GM15510 (cell line): ENCODE results near the gene AFDN.

ENCODE experiments used
- POLR2A ChIP-seq: IDR thresholded peaks from 3 replicates; pipeline ENCODE4 v1.6.1; 2011; ENCODE audit warnings: borderline replicate concordance; ENCODE audit not compliant: insufficient read length; ENCODE audit errors: extremely low read depth

The AFDN gene

DNA sequence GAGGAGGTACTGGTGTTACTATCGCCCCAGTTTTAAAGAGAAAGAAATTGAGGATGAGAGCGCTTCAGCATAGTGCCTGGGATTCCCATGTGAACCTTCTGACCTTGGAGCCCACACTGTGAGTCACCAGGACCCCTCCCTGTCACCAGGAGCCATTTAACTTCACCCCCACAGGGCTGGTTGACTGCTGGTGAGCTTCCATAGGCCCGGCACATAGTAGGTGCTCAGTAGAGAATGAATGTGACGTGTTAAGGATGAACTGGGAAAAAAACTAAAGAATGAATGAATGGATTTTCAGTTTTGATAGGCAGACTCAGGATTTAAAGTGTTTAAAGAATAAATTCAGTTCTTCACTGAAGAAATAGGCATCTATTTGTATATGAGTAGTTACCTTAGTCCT, 117.4 kb downstream of the AFDN start:
- no peak for TF ChIP-seq POLR2A

DNA sequence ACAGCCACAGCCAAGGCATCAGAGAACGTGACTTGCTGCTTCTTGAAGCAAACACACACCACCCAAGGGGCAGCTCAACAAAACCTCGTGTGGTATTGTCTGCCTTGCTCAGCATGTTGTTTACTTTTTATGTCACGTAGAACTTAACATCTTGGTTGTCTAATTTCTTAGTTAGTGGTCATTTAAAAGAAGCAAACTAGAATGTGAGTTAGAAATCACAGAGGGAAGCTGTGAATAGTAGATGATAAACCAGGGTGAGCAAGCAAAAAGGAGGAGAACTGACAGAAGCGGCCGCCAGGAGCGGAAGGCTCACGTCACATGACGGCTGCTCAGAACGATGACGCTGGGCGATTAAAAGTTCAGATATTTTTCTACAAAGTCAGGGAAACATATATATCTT, 119.3 kb downstream of the AFDN start:
- no peak for TF ChIP-seq POLR2A

DNA sequence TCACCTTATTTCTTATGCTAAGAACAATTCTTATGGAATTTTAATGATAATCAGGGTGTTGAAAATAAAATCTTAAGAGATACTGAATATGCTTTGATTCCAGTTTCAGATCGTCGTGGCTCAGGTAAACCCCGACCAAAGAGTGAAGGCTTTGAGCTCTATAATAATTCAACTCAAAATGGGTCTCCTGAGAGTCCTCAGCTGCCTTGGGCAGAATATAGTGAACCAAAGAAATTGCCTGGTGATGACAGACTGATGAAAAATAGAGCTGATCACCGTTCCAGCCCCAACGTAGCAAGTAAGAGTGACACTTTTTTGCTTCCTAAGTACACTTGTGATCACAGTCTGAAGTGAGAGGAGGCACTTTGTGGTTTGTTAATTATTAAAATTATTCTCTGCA, 119.9 kb downstream of the AFDN start:
- TF ChIP-seq POLR2A: no peak

DNA sequence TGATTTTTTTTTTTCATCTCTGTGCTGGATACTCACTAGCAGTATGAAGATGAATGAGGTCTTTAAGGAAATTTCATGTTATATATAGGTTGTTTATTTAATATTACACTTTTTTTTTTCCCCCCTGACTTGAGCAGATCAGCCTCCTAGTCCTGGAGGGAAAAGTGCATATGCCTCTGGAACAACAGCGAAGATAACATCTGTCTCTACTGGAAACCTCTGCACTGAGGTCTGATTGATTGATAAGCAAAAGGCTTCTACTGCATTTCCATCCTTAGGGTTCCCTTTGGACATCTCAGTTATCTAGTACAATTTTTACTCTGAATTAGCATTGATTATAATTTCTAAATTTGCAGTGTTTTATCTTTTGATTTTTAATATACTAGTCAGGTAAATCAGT, 121.0 kb downstream of the AFDN start:
- no peak for TF ChIP-seq POLR2A

DNA sequence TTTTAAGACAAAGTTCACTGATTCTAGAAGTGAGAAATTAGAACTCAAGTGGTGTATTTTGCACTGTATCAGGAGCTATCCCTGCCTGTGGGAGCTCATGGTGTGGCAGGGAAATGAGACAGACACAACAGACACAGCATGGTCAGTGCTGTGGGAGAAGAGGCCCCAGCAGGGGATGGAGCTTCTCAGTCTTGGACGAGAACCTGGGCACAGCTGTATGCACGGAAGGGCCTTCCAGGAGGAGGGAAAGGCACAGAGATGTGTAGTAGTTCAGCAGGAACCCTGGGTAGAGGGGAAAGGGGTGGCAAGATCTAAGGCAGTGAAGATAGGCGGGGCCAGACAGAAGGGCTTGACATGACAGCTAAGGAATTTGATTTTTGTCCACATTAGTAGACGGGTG, 122.0 kb downstream of the AFDN start:
- no peak for TF ChIP-seq POLR2A

DNA sequence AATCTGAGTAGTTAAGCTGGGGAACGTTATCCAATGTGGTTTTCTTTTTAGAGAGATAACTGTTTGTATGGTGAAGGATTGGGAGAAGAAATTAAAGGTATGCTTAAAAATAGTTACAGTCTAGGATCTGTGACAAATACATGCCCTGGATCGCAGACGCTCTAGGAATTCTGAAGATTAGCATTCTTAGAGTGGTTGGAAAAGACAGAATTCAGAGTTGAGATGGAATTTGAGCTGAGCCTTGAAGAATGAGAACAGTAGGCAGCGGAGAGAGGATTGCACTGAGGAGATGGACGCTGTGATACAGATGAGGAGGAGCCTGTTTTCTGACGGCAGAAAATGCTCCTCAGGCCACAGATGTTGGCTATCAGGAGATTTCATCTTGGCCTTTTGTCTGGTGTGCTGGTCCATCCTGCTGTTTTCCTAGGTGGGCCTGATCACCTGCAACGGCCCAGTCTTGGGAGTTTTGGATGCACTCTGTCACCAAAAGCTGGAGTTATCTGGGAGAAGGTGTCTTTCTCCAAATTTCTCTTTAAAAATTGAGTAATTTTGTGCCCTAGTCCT, 122.5 kb downstream of the AFDN start:
- TF ChIP-seq POLR2A: no peak

DNA sequence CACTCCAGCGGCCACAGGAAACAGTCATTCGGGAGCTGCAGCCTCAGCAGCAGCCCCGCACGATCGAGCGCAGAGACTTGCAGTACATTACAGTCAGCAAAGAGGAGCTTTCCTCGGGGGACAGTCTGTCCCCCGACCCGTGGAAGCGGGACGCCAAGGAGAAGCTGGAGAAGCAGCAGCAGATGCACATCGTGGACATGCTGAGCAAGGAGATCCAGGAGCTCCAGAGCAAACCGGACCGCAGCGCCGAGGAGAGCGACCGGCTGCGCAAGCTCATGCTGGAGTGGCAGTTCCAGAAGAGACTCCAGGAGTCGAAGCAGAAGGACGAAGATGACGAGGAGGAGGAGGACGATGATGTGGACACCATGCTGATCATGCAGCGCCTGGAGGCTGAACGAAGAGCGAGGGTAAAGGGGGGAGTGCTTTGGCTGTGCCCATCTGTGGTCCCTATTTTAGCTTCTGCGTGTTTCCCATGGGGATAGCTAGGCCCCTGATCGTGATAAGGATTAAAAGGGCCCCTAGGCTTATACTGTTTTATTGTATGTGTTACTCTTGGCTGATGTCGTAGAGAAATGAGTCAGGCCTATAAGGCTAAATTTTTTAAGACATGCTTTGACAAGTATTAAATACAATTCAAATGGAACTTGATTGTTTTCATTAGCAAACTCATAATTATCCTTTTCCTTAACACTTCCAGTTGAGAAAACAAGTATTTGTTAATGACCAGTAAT, 125.2 kb downstream of the AFDN start:
- TF ChIP-seq POLR2A: no peak

DNA sequence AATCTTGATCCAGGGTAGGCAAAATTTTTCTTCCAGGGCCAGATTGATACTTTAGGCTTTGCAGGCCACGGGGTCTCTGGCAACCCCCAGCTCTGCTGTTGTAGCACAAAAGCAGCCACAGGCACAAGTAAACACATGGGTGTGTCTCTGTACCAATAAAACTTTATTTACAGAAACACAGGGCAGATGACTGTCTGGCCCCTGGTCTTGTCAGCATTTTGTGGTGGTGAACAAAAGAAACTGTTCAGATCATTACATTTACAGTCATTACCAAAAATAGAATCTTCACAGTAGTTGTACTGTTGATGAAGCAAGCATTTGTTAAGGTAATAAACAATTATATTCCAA, 125.8 kb downstream of the AFDN start:
- TF ChIP-seq POLR2A: no peak

DNA sequence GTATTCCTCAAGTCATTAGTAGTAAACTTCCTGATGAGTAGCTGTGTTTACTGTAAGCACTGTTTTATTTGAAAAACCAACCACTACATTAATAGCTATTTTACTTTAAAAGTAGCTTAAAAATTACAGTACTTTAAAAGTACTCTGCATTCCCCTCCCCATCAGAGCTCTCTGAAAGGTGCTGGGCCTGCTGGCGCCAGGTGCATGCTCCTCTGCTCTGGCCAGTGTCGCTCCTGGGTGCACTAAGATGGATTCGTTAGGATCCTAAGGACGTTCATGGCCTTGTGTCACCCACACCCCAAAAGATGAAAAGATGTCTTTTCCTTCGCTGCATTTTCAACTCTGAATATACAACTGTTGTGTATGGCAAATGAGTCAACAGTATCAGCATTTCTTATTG, 126.8 kb downstream of the AFDN start:
- TF ChIP-seq POLR2A: no peak

DNA sequence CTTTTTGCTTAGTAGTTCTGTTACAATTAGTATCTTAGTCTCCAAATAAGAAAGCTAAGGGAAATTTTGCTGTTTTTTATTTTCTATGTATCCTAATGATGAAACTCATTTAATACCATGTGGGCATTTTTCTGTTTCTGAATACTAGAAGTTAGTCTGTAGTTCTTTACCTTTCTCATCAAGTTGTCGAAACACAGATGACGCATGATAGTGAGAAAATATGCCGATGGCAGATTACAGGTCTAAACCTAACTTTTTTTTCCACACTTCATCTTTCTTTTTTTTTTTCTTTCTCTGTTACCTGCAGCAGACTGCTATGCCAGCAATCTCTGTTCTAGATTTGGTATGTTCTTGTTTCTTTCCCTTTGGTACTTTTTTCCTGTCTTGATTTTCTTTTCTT, 127.4 kb downstream of the AFDN start:
- TF ChIP-seq POLR2A: no peak

DNA sequence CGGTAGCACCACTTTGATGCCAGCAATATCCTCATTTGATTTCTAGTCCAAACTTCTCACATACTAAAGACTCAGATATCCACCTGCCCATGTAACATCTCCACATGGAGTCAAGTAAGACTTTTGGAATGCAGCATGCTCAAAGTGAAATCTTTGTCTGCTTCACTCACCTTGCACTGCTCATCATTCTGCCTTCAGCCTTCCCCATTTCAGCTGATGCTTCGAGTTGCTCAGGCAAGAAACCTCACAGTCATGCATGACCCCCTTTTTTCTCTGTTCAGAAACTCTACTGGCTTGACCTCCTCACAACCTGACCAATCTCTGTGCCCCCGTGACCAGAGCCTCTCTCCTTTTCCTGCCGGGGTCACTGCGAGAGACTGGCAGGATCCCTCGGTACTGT, 129.8 kb downstream of the AFDN start:
- no peak for TF ChIP-seq POLR2A

DNA sequence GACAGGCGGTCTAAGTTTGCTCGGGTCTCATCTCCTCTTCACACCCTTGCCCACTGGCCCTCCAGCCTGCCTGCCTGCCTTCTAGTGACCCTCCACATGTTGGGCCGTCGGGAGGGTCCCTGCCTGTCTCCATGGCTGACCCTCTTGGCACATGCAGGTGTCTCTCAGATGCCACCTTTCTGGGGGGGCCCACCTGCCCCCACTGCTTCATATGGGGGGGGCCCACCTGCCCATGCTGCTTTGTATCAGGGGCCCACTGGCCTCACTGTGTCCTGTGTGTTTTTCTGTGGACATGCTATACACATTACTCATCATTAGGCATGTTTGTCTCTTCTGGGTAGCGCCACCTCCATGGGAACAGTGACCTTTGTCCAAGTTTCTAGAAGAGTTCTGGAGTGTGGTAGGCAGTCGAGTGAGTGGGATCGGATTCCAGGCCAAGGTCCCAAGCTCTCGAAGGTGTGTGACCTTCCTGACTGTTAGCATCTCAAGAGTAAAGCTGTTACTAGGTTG, 130.3 kb downstream of the AFDN start:
- no peak for TF ChIP-seq POLR2A

DNA sequence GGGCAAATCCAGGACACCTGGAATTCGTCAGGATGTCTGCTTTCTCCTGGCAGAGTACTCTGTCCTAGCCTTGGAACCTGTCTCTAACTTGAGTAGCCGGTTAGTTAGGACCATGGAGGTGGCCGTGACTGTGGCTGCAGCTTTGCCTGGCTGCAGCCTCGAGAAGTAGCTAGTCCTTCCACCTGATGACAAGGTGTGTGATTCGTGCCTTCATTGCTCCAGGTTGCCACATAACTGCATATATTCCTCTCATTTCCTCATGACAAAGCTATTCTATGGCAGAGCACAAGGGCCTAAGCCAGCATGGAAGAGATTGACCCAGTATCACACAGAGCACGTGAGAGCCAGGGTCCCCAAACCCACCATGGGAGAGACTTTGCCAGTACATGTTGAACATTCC, 130.9 kb downstream of the AFDN start:
- no peak for TF ChIP-seq POLR2A

DNA sequence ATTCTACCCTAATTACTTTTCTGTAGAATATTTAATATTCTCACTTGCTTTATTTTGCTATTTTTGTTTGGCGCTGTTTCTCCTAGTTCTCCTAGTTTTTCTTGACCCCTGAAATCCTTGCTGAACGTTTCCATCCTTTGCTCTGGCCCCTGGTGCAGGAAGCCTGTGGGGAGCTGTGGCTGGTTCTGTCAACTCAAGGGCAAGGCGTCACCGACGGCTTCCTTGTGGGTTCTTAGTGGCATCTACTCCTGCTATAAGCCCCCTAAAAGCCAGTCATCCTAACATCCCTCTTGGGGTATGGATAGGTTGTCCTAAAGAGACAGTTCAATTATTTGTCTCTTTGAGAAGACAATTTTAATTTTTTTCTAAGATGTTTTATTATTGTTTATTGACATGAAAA, 133.9 kb downstream of the AFDN start:
- TF ChIP-seq POLR2A: no peak

DNA sequence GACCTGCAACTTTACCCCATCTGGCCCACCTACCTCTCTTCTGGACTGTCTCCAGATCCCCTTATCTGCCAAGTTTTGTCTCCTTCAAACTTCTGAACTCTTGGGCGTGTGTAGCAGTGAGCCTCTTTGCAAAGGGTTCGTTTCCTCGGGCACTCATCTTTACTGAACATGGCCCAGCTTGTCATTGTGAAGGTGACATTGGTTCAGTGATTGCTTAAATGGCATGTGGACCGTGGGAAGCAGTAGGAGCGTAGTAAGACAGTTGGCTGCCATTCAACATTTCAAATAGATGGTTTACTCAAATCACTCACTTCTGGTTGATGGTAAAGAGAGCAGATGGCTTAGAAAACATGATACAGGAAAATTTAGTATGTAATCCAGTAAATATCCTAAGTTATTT, 136.0 kb downstream of the AFDN start:
- no peak for TF ChIP-seq POLR2A

DNA sequence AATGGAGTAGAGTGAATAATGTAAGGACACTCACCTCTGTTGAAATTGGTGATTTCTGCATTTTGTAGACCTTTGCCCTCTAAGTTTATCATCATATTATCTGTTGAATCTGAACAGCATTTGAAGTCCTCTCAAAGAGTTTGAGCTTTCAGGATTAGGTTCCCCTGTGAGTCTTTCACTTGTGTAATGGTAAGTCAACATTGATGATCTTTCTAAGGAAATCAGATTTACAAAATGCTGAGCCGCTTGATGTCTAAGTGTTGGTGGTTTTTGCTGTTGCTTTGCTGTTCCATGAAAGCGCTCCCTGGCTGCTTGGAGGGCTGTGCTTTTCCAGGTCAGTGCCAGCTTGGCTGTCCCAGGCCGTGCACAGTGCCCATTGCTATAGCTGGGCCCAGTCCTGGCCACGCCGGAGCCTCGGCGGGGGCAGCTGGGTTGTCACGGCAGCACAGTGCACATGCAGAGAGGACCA, 136.9 kb downstream of the AFDN start:
- no peak for TF ChIP-seq POLR2A
